T-helper 2 cell treated with Interferon-gamma antibody and Interleukin-4, amounts not matched to agents 5 μg/mL and 100 μg/mL, for 36 hours (primary cell): ENCODE results near the gene TCL1B.
"Not testable (repeated sequence)": the region's sequence is repeated elsewhere in the genome, so short reads cannot be mapped to it uniquely, and the experiment has no call there.

Experiments used
- DNase-seq: peaks from one replicate; pipeline ENCODE4 v3.0.0; 2021; ENCODE audit warnings: low spot score
- H3K27ac Mint-ChIP-seq: one replicate; pipeline ENCODE4 v1.8.0; 2021; ENCODE audit warnings: mild to moderate bottlenecking, mixed read lengths
- H3K27me3 Mint-ChIP-seq: one replicate; pipeline ENCODE4 v1.8.0; 2021; ENCODE audit warnings: low read depth, mixed read lengths
- H3K36me3 Mint-ChIP-seq: one replicate; pipeline ENCODE4 v1.8.0; 2021; ENCODE audit warnings: low read depth, mixed read lengths
- H3K4me1 Mint-ChIP-seq: one replicate; pipeline ENCODE4 v1.8.0; 2021; ENCODE audit warnings: low read depth, mixed read lengths
- H3K4me3 Mint-ChIP-seq: one replicate; pipeline ENCODE4 v1.8.0; 2022; ENCODE audit warnings: mild to moderate bottlenecking, moderate library complexity, mixed read lengths
- H3K9me3 Mint-ChIP-seq: one replicate; pipeline ENCODE4 v1.8.0; 2021; ENCODE audit warnings: mixed read lengths

Gene TCL1B

GRCh38 chr14:95729402-95730028 lies 43.3 kb downstream of the TCL1B start:
- not testable (repeated sequence) for DNase-seq, H3K4me1 Mint-ChIP-seq, H3K27me3 Mint-ChIP-seq, H3K36me3 Mint-ChIP-seq, H3K4me3 Mint-ChIP-seq, H3K27ac Mint-ChIP-seq, H3K9me3 Mint-ChIP-seq

GRCh38 chr14:95730126-95730525 lies 43.9 kb downstream of the TCL1B start:
- Mint-ChIP-seq H3K4me1 (no peaks in the 10 kb centered on the region), H3K4me3 (no peak overlapping the region), H3K9me3 (no peaks in the 10 kb centered on the region), H3K36me3 (no peaks in the 10 kb centered on the region), H3K27me3 (peaks cover 8% of the 10 kb centered on the region), H3K27ac (no peak overlapping the region)
- DNase-seq: no peak

GRCh38 chr14:95733212-95733611 lies 47.0 kb downstream of the TCL1B start:
- Mint-ChIP-seq H3K27ac (no peak overlapping the region), H3K36me3 (no peaks in the 10 kb centered on the region), H3K4me1 (no peaks in the 10 kb centered on the region), H3K4me3 (no peak overlapping the region), H3K9me3 (no peaks in the 10 kb centered on the region), H3K27me3 (peaks cover 6% of the 10 kb centered on the region)
- DNase-seq: no peak

GRCh38 chr14:95739356-95739755 lies 53.1 kb downstream of the TCL1B start:
- peaks cover 2% of the 10 kb centered on the region for H3K27me3 Mint-ChIP-seq
- no peak overlapping the region for H3K4me3 Mint-ChIP-seq
- DNase-seq: no peak
- H3K27ac Mint-ChIP-seq: no peak overlapping the region
- H3K9me3 Mint-ChIP-seq: peaks cover 7% of the 10 kb centered on the region
- H3K4me1 Mint-ChIP-seq: peaks cover 4% of the 10 kb centered on the region
- peaks cover 3% of the 10 kb centered on the region for H3K36me3 Mint-ChIP-seq

- H3K27me3 Mint-ChIP-seq: no peaks in the 10 kb centered on the region
- H3K4me1 Mint-ChIP-seq: peaks cover 4% of the 10 kb centered on the region
- H3K27ac Mint-ChIP-seq: no peak overlapping the region
- peaks cover 7% of the 10 kb centered on the region for H3K9me3 Mint-ChIP-seq
- H3K36me3 Mint-ChIP-seq: peaks cover 3% of the 10 kb centered on the region
- no peak overlapping the region for H3K4me3 Mint-ChIP-seq
- DNase-seq: no peak
These were observed 54.8 kb downstream of the TCL1B start for GRCh38 chr14:95741038-95741490.

GRCh38 chr14:95741781-95742180 lies 55.6 kb downstream of the TCL1B start:
- no peak for DNase-seq
- Mint-ChIP-seq H3K4me3 (no peak overlapping the region), H3K36me3 (peaks cover 3% of the 10 kb centered on the region), H3K9me3 (peaks cover 7% of the 10 kb centered on the region), H3K27ac (no peak overlapping the region), H3K4me1 (peaks cover 4% of the 10 kb centered on the region), H3K27me3 (no peaks in the 10 kb centered on the region)
